HG03097 (cell line): Measurements from ENCODE around the gene LILRA2.
A peak's percentile ranks its signal among the peaks of the same experiment; 100 is the strongest.
"Not testable (repeated sequence)": the region's sequence is repeated elsewhere in the genome, so short reads cannot be mapped to it uniquely, and the experiment has no call there.

ENCODE experiments used
- ATAC-seq: cut with Tn5 transposase; IDR thresholded peaks from one replicate; pipeline ENCODE4 v1.9.1; 2021; ENCODE audit not compliant: unreplicated experiment, low FRiP score

The LILRA2 gene

GRCh38 chr19:54573330-54573872 lies at the start of gene LILRA2:
Gene LILRA2, plus strand, starts transcription at chr19:54573790. Its CDS starts 89 bp downstream, at chr19:54573879.
- no peak for ATAC-seq

- no peak for ATAC-seq
Observed at GRCh38 chr19:54525636-54526035, 48.0 kb upstream of the LILRA2 start.

- no peak for ATAC-seq
Observed at GRCh38 chr19:54526972-54527371, 46.6 kb upstream of the LILRA2 start.

- ATAC-seq, result no peak
Observed at GRCh38 chr19:54530866-54531265, 42.7 kb upstream of the LILRA2 start.

GRCh38 chr19:54532528-54532927 lies 41.1 kb upstream of the LILRA2 start:
- ATAC-seq, result peak; percentile 88

GRCh38 chr19:54533476-54533875 lies 40.1 kb upstream of the LILRA2 start:
- no peak for ATAC-seq

GRCh38 chr19:54534156-54534555 lies 39.4 kb upstream of the LILRA2 start:
- ATAC-seq, result no peak

GRCh38 chr19:54535601-54536000 lies 38.0 kb upstream of the LILRA2 start:
- ATAC-seq, result no peak

- no peak for ATAC-seq
Observed at GRCh38 chr19:54536956-54537355, 36.6 kb upstream of the LILRA2 start.

GRCh38 chr19:54541712-54542111 lies 31.9 kb upstream of the LILRA2 start:
- no peak for ATAC-seq

- no peak for ATAC-seq
Observed at GRCh38 chr19:54548806-54549205, 24.8 kb upstream of the LILRA2 start.

GRCh38 chr19:54549224-54549623 lies 24.4 kb upstream of the LILRA2 start:
- ATAC-seq, result no peak

- peak; percentile 51 for ATAC-seq
Observed at GRCh38 chr19:54551293-54551692, 22.3 kb upstream of the LILRA2 start.

GRCh38 chr19:54551950-54552912 lies 21.4 kb upstream of the LILRA2 start:
- ATAC-seq, result peak; percentile 38

GRCh38 chr19:54552913-54553310 lies 20.7 kb upstream of the LILRA2 start:
- no peak for ATAC-seq

- no peak for ATAC-seq
Observed at GRCh38 chr19:54554006-54554405, 19.6 kb upstream of the LILRA2 start.

- ATAC-seq, result no peak
Observed at GRCh38 chr19:54554896-54555295, 18.7 kb upstream of the LILRA2 start.

GRCh38 chr19:54556194-54556593 lies 17.4 kb upstream of the LILRA2 start:
- ATAC-seq, result no peak

GRCh38 chr19:54558339-54558738 lies 15.3 kb upstream of the LILRA2 start:
- no peak for ATAC-seq

GRCh38 chr19:54560881-54561385 lies 12.7 kb upstream of the LILRA2 start:
- no peak for ATAC-seq

- ATAC-seq, result no peak
Observed at GRCh38 chr19:54561840-54562239, 11.8 kb upstream of the LILRA2 start.

GRCh38 chr19:54563206-54563605 lies 10.4 kb upstream of the LILRA2 start:
- not testable (repeated sequence) for ATAC-seq
